ENCODE data around the gene RFNG. TPM values are rescaled to one million over a fixed set of nuclear protein-coding genes. Genes with fewer than 3 reads are reported as not detected.

The RFNG gene
- total RNA-seq, 1 donor from 2014 or later = 26.3 TPM

- Histone ChIP-seq H3K27me3 (ENCODE audit: control insufficient read depth, insufficient read depth, low read length) (no peaks in the 10 kb centered on the region), H3K4me3 (ENCODE audit: low read depth, low read length) (peak overlapping the region; percentile 84), H3K36me3 (ENCODE audit: control insufficient read depth, insufficient read depth, low read length) (peaks cover 30% of the 10 kb centered on the region)
- DNase-seq (ENCODE audit: low read depth) (no peak), FAIRE-seq (no peak)
- TF ChIP-seq, protein P1, sequence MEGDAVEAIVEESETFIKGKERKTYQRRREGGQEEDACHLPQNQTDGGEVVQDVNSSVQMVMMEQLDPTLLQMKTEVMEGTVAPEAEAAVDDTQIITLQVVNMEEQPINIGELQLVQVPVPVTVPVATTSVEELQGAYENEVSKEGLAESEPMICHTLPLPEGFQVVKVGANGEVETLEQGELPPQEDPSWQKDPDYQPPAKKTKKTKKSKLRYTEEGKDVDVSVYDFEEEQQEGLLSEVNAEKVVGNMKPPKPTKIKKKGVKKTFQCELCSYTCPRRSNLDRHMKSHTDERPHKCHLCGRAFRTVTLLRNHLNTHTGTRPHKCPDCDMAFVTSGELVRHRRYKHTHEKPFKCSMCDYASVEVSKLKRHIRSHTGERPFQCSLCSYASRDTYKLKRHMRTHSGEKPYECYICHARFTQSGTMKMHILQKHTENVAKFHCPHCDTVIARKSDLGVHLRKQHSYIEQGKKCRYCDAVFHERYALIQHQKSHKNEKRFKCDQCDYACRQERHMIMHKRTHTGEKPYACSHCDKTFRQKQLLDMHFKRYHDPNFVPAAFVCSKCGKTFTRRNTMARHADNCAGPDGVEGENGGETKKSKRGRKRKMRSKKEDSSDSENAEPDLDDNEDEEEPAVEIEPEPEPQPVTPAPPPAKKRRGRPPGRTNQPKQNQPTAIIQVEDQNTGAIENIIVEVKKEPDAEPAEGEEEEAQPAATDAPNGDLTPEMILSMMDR (IDR thresholded peaks at IDR 0.05; ENCODE audit: insufficient read depth, low read length, severe bottlenecking) = no peak
Measured at GRCh38 chr17:82097919-82098168, 46.2 kb upstream of the RFNG start.

DNA sequence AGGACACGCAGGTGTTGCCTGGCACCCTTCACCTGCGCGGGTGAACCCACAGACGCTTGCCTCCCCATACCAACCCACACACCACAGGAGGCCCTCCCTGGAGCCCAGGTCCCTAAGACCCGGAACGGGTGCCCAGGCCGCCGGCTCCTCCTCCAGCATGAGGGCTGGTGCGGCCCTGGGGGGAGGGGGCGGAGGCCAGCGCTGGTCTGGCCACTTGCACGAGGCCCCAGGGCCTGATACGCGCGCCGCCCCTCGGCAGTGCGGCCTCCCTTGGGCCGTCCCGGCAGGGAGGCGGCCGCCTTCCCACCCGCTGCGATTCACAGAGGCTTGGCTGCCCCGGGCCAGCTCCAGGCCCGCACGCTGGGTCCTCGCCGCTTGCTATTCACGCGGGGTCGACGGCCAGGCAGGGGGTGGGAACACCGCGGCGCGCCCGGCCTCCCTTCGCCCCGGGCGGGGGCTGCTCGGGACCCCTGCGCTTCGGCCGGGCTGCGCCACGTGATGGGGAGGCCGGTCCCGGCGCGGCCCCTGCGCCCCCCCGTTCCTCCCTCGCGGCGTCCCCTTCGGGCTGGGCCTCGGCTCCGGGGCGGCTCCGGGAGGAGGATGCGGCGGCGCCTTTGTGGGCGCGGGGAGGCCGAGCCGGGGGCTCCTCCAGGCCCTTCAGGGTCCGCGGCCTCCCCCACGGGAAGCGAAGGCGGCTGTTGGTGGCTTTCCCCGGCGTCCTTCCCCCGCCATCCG is 45.7 kb upstream of the RFNG start:
- peak overlapping the region; percentile 84 for H3K4me3 ChIP-seq (ENCODE audit: low read depth, low read length)
- DNase-seq (ENCODE audit: low read depth) = no peak
- H3K27me3 ChIP-seq (ENCODE audit: control insufficient read depth, insufficient read depth, low read length) = no peaks in the 10 kb centered on the region
- H3K36me3 ChIP-seq (ENCODE audit: control insufficient read depth, insufficient read depth, low read length) = peaks cover 34% of the 10 kb centered on the region
- FAIRE-seq = no peak
- TF ChIP-seq, protein P1 (IDR thresholded peaks at IDR 0.05; ENCODE audit: insufficient read depth, low read length, severe bottlenecking) = no peak

- Histone ChIP-seq H3K27me3 (ENCODE audit: control insufficient read depth, insufficient read depth, low read length) (no peaks in the 10 kb centered on the region), H3K36me3 (ENCODE audit: control insufficient read depth, insufficient read depth, low read length) (peaks cover 41% of the 10 kb centered on the region), H3K4me3 (ENCODE audit: low read depth, low read length) (peak overlapping the region; percentile 84)
- no peak for FAIRE-seq
- DNase-seq (ENCODE audit: low read depth) = no peak
- TF ChIP-seq, protein P1 (IDR thresholded peaks at IDR 0.05; ENCODE audit: insufficient read depth, low read length, severe bottlenecking) = no peak
Measured at GRCh38 chr17:82096709-82097183, 45.1 kb upstream of the RFNG start.

- Histone ChIP-seq H3K36me3 (ENCODE audit: control insufficient read depth, insufficient read depth, low read length) (peaks cover 45% of the 10 kb centered on the region), H3K27me3 (ENCODE audit: control insufficient read depth, insufficient read depth, low read length) (no peaks in the 10 kb centered on the region), H3K4me3 (ENCODE audit: low read depth, low read length) (peak overlapping the region; percentile 84)
- TF ChIP-seq, protein P1 (IDR thresholded peaks at IDR 0.05; ENCODE audit: insufficient read depth, low read length, severe bottlenecking) = no peak
- DNase-seq (ENCODE audit: low read depth) = no peak
- FAIRE-seq = peak; percentile 13
Measured at GRCh38 chr17:82095777-82096708, 44.4 kb upstream of the RFNG start.

- FAIRE-seq = no peak
- TF ChIP-seq, protein P1 (IDR thresholded peaks at IDR 0.05; ENCODE audit: insufficient read depth, low read length, severe bottlenecking) = no peak
- Histone ChIP-seq H3K4me3 (ENCODE audit: low read depth, low read length) (no peak overlapping the region), H3K36me3 (ENCODE audit: control insufficient read depth, insufficient read depth, low read length) (peaks cover 53% of the 10 kb centered on the region), H3K27me3 (ENCODE audit: control insufficient read depth, insufficient read depth, low read length) (no peaks in the 10 kb centered on the region)
- no peak for DNase-seq (ENCODE audit: low read depth)
Measured at GRCh38 chr17:82094931-82095776, 43.5 kb upstream of the RFNG start.
